ENCODE data around the gene PELI1. TPM values are rescaled to one million over a fixed set of nuclear protein-coding genes. Genes with fewer than 3 reads are reported as not detected.

The PELI1 gene
- total RNA-seq, 1 experiment from 2014 or later = 26.2 TPM

- Mint-ChIP-seq H3K27me3 (ENCODE audit: unreplicated experiment) (no peaks in the 10 kb centered on the region), H3K4me3 (ENCODE audit: low read depth, unreplicated experiment) (no peak overlapping the region), H3K36me3 (ENCODE audit: insufficient read depth, unreplicated experiment) (no peaks in the 10 kb centered on the region), H3K4me1 (ENCODE audit: low read depth, unreplicated experiment) (peaks cover 18% of the 10 kb centered on the region), H3K27ac (ENCODE audit: unreplicated experiment) (no peak overlapping the region), H3K9me3 (ENCODE audit: low read depth, unreplicated experiment) (no peaks in the 10 kb centered on the region)
- BruUV-seq (replicated peaks) = no TSS peak
- TF ChIP-seq, protein P1, sequence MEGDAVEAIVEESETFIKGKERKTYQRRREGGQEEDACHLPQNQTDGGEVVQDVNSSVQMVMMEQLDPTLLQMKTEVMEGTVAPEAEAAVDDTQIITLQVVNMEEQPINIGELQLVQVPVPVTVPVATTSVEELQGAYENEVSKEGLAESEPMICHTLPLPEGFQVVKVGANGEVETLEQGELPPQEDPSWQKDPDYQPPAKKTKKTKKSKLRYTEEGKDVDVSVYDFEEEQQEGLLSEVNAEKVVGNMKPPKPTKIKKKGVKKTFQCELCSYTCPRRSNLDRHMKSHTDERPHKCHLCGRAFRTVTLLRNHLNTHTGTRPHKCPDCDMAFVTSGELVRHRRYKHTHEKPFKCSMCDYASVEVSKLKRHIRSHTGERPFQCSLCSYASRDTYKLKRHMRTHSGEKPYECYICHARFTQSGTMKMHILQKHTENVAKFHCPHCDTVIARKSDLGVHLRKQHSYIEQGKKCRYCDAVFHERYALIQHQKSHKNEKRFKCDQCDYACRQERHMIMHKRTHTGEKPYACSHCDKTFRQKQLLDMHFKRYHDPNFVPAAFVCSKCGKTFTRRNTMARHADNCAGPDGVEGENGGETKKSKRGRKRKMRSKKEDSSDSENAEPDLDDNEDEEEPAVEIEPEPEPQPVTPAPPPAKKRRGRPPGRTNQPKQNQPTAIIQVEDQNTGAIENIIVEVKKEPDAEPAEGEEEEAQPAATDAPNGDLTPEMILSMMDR (IDR thresholded peaks at IDR 0.05; ENCODE audit: unreplicated experiment) = no peak
- DNase-seq = no peak
- CTCF ChIA-PET = no interaction called here
- intact Hi-C loops (cut with micrococcal nuclease; ENCODE audit: unreplicated experiment) = no loop called here
These were observed 80.3 kb downstream of the PELI1 start for GRCh38 chr2:64063924-64064331.

- peaks cover 18% of the 10 kb centered on the region for H3K4me1 Mint-ChIP-seq (ENCODE audit: low read depth, unreplicated experiment)
- intact Hi-C loops (cut with micrococcal nuclease; ENCODE audit: unreplicated experiment) = no loop called here
These were observed 80.8 kb downstream of the PELI1 start for GRCh38 chr2:64063454-64063853.

DNA sequence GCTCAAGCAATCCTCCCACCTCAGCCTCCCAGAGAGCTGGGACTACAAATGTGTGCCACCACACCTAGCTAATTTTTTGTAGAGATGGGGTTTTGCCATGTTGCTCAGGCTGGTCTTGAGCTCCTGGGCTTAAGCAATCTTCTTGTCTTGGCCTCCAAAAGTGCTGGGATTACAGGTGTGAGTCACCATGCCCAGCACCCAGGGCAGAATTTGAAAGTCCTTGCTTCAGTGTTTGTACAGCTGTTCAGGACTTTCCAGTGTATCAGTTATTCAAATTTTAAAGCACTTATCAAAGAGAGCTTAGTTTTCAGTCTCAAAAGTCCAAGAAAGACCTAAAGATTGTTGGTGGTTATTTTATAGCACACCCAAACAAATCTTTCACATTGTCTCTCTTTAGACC lies 81.4 kb downstream of the PELI1 start:
- Mint-ChIP-seq H3K27ac (ENCODE audit: unreplicated experiment) (no peak overlapping the region), H3K36me3 (ENCODE audit: insufficient read depth, unreplicated experiment) (no peaks in the 10 kb centered on the region), H3K4me3 (ENCODE audit: low read depth, unreplicated experiment) (no peak overlapping the region), H3K27me3 (ENCODE audit: unreplicated experiment) (no peaks in the 10 kb centered on the region), H3K4me1 (ENCODE audit: low read depth, unreplicated experiment) (peaks cover 18% of the 10 kb centered on the region), H3K9me3 (ENCODE audit: low read depth, unreplicated experiment) (no peaks in the 10 kb centered on the region)
- intact Hi-C loops (cut with micrococcal nuclease; ENCODE audit: unreplicated experiment) = no loop called here
- CTCF ChIA-PET = interaction anchor here (0.6 to 1.0 kb wide), 3 partner anchors 13 to 430 kb away, joined by 3 read pairs; no protein-coding TSS in a partner anchor
- no TSS peak for BruUV-seq (replicated peaks)
- TF ChIP-seq, protein P1 (IDR thresholded peaks at IDR 0.05; ENCODE audit: unreplicated experiment) = no peak
- peak; percentile 14 for DNase-seq

More at GRCh38 chr2:64063454-64063853, 80.8 kb downstream of the PELI1 start:
- DNase-seq = no peak
- Mint-ChIP-seq H3K36me3 (ENCODE audit: insufficient read depth, unreplicated experiment) (no peaks in the 10 kb centered on the region), H3K27ac (ENCODE audit: unreplicated experiment) (no peak overlapping the region), H3K9me3 (ENCODE audit: low read depth, unreplicated experiment) (no peaks in the 10 kb centered on the region), H3K4me3 (ENCODE audit: low read depth, unreplicated experiment) (no peak overlapping the region), H3K27me3 (ENCODE audit: unreplicated experiment) (no peaks in the 10 kb centered on the region)
- TF ChIP-seq, protein P1 (IDR thresholded peaks at IDR 0.05; ENCODE audit: unreplicated experiment) = no peak
- CTCF ChIA-PET = interaction anchor here (0.6 to 1.0 kb wide), 2 partner anchors 14 to 227 kb away, joined by 3 read pairs; no protein-coding TSS in a partner anchor
- no TSS peak for BruUV-seq (replicated peaks)

DNA sequence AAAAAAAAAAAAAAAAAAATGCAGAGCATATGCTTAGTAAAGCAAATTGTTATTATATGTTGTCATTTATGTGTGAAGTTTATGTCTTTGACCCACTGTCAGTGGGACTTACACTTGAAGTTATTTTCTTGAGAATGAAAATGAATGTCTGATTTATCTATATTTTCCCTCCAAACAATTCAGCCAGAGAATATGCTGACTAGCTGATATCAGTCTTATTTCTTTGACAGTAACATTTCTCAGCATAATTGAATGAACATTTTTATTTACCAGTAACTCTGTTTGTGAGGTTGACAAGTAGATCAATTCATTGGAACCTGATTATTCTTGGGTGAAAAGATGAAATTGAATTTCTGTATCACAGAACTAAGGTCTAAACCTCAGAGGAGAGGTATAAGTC lies 85.0 kb downstream of the PELI1 start:
- intact Hi-C loops (cut with micrococcal nuclease; ENCODE audit: unreplicated experiment) = loop anchor here (10.0 kb wide), 1 partner anchor 156 kb away; no protein-coding TSS in a partner anchor
- Mint-ChIP-seq H3K4me1 (ENCODE audit: low read depth, unreplicated experiment) (peaks cover 8% of the 10 kb centered on the region), H3K27ac (ENCODE audit: unreplicated experiment) (no peak overlapping the region), H3K9me3 (ENCODE audit: low read depth, unreplicated experiment) (no peaks in the 10 kb centered on the region), H3K27me3 (ENCODE audit: unreplicated experiment) (no peaks in the 10 kb centered on the region), H3K36me3 (ENCODE audit: insufficient read depth, unreplicated experiment) (no peaks in the 10 kb centered on the region), H3K4me3 (ENCODE audit: low read depth, unreplicated experiment) (no peak overlapping the region)
- CTCF ChIA-PET = interaction anchor here (0.6 kb wide), 2 partner anchors 296 to 999 kb away, joined by 3 read pairs; no protein-coding TSS in a partner anchor
- TF ChIP-seq, protein P1 (IDR thresholded peaks at IDR 0.05; ENCODE audit: unreplicated experiment) = no peak
- no TSS peak for BruUV-seq (replicated peaks)
- no peak for DNase-seq
